Stromal cell of bone marrow (primary cell): Measurements from ENCODE around the gene GMFB.

ENCODE experiments used
- DNase-seq: peaks from one replicate; pipeline ENCODE4 v3.0.0-alpha.2; 2012; ENCODE audit warnings: low read depth

Gene GMFB

GRCh38 chr14:54488646-54489317, at the start of gene GMFB:
Gene GMFB (minus strand): TSS chr14:54488980. CDS start chr14:54488927, 53 bp downstream.
- DNase-seq, result peak; percentile 86

- no peak for DNase-seq
Observed at GRCh38 chr14:54538055-54538454, 49.3 kb upstream of the GMFB start.

DNA sequence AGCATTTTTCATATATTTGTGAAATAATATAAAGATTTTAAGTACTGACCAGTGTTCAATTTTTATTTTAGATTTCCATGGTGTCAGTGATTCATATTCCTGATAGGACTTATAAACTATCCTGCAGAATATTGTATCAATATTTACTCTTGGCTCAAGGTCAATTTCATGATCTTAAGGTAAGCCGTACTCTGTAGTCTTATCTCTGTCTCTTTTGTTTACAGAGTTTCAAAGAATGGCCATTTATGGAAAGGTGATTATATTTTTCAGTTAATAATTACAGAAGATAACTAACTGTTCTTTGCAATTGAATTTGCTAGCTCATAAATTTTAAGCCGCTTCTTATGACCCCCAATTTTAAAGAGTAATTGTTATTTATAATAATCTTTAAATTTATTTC, 48.9 kb upstream of the GMFB start:
- DNase-seq, result no peak

GRCh38 chr14:54535646-54536045, 46.9 kb upstream of the GMFB start:
- no peak for DNase-seq

GRCh38 chr14:54535126-54535525, 46.3 kb upstream of the GMFB start:
- DNase-seq, result peak; percentile 4

DNA sequence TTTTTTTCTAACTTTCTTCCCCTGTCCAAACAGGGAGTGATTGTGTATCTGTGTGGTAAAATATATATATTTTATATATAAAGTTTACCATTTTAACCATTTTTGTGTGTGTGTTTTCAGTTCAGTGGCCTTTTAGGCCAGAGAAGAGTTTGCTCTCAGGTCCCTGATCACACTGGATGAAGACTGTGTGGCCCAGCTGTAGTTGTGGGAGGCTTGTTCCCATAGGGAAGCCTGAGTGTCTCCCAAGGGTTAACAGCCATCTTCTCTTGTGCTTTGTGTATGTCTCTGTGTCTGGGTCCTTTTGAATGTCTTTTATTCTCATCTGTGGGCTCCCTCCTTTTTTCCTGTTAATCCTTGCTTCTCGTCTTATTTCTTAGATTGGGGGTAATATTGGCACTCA, 44.3 kb upstream of the GMFB start:
- DNase-seq, result no peak

- DNase-seq, result no peak
Observed at GRCh38 chr14:54532111-54533012, 43.6 kb upstream of the GMFB start.

GRCh38 chr14:54529811-54530210, 41.0 kb upstream of the GMFB start:
- no peak for DNase-seq

- DNase-seq, result no peak
Observed at GRCh38 chr14:54528973-54529372, 40.2 kb upstream of the GMFB start.

DNA sequence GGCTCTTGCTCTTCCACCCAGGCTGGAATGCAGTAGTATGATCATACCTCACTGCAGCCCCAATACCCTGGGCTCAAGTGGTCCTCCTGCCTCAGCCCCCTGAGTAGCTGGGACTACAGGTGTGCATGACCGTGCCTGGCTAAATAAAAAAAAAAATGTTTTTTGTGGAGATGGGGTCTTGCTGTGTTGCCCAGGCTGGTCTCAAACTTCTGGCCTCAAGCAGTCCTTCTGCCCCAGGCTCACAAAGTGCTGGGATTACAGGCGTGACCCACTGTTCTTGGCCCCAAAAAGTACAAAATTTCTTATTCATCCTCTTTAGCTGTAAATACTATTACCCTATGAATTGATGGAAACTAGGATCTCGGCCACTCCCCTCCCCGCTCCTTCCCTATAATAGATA, 35.6 kb upstream of the GMFB start:
- no peak for DNase-seq

DNA sequence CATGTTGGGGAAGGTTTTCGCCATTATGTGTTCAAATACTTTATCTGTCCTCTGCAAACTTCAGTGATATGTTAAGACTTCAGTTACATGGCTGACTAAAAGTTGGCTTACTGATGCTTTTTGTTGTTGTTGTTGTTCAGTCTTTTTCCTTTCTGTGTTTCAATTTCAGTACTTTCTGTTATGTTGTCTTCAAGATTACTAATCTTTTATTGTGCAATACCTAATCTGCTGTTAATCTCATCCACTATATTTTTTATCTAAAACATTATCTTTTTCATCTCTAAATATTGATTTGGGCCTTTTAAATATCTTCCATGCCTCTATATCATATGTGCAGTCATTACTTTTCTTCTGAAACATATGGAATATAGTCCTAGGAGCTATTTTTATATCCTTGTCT, 27.9 kb upstream of the GMFB start:
- no peak for DNase-seq

DNA sequence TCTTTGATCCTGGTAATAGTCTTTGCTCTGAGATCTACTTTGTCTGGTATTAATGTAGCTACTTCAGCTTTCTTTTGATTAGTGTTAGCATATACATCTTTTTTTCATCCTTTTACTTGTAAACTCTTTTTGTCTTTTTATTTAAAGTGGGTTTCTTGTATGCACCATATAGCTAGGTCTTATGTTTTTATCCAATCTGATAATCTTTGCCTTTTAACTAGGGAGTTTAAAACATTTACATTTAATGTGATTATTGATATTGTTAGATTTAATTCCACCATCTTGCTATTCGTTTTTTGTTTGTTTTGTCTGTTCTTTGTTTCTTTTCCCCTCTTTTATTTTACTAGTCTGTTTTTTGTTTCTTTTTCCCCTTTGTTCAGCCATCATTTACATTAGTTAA, 26.9 kb upstream of the GMFB start:
- DNase-seq, result no peak

DNA sequence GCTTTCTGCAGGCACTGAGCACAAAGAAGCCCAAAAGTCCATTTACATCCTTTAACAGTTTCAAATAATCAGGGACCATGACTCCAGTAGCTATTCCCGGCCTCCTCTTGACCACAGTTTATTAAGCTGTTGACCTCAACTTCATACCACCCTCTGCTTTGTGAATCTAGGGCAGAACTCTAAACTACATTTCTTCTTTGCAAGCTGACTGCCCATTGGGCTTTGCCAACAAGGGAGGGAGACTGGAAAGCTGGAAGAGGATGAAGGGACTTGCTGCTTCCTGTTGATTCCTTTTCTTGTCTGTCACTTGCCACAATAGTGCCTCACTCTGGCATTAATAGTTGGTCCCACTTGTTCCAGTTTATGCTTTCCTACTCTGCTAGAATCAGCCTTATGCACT, 23.6 kb upstream of the GMFB start:
- no peak for DNase-seq

- peak; percentile 97 for DNase-seq
Observed at GRCh38 chr14:54509546-54510501, 21.0 kb upstream of the GMFB start, which contains the start of gene CGRRF1. Gene CGRRF1 (plus strand): TSS chr14:54509906. CDS start chr14:54509960, 54 bp downstream.

DNA sequence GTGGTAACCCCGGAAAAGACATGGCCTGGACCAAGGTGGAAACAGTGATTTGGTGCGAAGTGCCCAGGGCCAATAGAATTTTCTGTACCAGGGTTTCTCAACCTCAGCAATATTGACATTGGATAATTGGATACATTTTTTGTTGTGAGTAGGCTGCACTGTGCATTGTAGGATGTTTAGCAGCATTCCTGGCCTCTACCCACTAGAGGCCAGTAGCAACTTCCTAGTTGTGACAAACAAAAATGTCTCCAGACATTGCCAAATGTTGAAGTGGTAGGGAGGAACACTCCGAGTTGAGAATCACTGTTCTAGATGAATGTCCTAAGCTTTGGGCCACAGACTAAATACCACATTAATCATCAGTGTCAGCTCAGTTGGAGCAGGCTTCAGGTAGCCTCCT, 14.7 kb upstream of the GMFB start:
- DNase-seq, result peak; percentile 30

GRCh38 chr14:54502602-54503001, 13.8 kb upstream of the GMFB start:
- DNase-seq, result no peak

- no peak for DNase-seq
Observed at GRCh38 chr14:54501480-54501879, 12.7 kb upstream of the GMFB start.

- DNase-seq, result no peak
Observed at GRCh38 chr14:54500744-54501143, 12.0 kb upstream of the GMFB start.

- DNase-seq, result no peak
Observed at GRCh38 chr14:54498579-54498978, 9.8 kb upstream of the GMFB start.

DNA sequence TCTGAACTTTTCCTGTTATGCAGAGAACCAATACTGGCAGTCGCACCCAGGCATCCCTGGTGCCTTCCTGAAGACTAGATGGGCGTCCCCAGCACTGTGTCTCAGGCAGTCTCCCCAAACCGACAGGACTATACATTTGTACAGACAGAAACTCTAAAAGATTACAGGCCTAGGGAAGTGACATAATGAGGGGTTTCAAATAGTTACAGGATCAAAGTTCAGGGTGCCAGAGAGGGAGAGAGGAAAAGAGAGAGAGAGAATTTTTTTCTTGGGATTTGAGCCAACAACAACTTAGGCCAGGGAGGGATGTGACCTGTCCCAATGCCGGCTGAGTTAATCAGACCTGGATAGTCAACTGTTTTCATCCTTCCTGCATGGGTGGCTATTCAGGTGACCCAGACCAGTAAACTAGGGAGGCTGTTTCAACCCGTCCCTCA, 9.3 kb upstream of the GMFB start:
- DNase-seq, result no peak

GRCh38 chr14:54497224-54497623, 8.4 kb upstream of the GMFB start:
- no peak for DNase-seq

GRCh38 chr14:54493293-54493692, 4.5 kb upstream of the GMFB start:
- DNase-seq, result no peak
